Lower leg skin (tissue), 3 donors: ENCODE measurements around the gene NRXN3.

Source experiments
- POLR2A ChIP-seq, 2 donors: fragments of 450-650 bp; IDR thresholded peaks; one replicate each; pipeline ENCODE4 v1.6.1; 2016 to 2017; ENCODE audit warnings: antibody characterized with exemption in 2 of 2, mild to moderate bottlenecking in 1 of 2, moderate library complexity in 1 of 2
- TF ChIP-seq, protein P1 (sequence below), 3 donors: fragments of 450-650 bp; IDR thresholded peaks; one replicate each; pipeline ENCODE4 v1.5.1; 2016; ENCODE audit warnings: antibody characterized with exemption in 3 of 3, mild to moderate bottlenecking in 3 of 3, moderate library complexity in 2 of 3

DNA sequence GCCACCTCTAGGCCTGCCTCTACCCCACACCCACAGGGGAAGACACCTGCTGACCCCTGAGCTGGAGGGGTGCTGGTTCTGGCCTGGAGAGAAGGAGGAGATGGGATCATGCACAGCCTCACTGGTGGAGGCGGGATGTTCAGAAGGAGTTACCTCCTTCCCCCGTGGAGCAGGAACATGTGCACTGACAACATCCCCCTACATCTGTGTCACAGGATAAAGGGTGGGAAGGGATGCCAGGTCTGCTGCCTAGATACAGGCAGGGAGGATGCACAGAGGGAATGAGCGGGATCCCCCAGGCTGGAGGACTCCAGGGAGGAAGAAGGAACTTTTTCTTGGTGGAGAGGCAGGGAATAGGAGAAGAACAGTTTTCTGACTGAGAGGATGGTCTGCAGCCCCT, 8.8 kb downstream of the NRXN3 start:
- TF ChIP-seq, protein P1, sequence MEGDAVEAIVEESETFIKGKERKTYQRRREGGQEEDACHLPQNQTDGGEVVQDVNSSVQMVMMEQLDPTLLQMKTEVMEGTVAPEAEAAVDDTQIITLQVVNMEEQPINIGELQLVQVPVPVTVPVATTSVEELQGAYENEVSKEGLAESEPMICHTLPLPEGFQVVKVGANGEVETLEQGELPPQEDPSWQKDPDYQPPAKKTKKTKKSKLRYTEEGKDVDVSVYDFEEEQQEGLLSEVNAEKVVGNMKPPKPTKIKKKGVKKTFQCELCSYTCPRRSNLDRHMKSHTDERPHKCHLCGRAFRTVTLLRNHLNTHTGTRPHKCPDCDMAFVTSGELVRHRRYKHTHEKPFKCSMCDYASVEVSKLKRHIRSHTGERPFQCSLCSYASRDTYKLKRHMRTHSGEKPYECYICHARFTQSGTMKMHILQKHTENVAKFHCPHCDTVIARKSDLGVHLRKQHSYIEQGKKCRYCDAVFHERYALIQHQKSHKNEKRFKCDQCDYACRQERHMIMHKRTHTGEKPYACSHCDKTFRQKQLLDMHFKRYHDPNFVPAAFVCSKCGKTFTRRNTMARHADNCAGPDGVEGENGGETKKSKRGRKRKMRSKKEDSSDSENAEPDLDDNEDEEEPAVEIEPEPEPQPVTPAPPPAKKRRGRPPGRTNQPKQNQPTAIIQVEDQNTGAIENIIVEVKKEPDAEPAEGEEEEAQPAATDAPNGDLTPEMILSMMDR (IDR thresholded peaks at IDR 0.05) = no peak
- TF ChIP-seq POLR2A (IDR thresholded peaks at IDR 0.05) = no peak
